ENCODE data around the gene LNX2.

LNX2 gene

GRCh38 chr13:27661017-27661416 is 40.7 kb upstream of the LNX2 start:
- TF ChIP-seq CTCF (conservative IDR thresholded peaks at IDR 0.05): no peak
- no peak overlapping the region for H3K27ac ChIP-seq

DNA sequence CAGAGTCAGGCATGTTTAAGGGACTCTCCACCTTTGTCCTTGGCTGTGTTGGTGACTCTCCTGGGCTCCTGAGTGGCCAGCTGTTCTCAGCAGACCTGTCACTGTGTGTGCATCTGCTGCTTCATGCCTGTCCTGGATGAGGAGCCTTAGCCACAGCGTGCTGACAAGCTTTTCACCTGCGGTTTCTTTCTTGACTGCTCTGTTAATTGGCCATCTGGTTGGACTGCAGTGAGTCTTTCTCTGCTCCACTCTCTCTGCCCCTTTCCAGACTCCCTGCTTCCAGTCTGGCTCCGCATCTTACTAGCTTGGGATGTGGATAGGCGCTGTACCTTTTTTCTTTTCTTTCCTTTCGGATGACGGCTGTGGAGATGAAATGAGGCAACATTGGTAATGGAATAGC is 40.2 kb upstream of the LNX2 start:
- H3K27ac ChIP-seq: no peak overlapping the region
- no peak for TF ChIP-seq CTCF (conservative IDR thresholded peaks at IDR 0.05)

DNA sequence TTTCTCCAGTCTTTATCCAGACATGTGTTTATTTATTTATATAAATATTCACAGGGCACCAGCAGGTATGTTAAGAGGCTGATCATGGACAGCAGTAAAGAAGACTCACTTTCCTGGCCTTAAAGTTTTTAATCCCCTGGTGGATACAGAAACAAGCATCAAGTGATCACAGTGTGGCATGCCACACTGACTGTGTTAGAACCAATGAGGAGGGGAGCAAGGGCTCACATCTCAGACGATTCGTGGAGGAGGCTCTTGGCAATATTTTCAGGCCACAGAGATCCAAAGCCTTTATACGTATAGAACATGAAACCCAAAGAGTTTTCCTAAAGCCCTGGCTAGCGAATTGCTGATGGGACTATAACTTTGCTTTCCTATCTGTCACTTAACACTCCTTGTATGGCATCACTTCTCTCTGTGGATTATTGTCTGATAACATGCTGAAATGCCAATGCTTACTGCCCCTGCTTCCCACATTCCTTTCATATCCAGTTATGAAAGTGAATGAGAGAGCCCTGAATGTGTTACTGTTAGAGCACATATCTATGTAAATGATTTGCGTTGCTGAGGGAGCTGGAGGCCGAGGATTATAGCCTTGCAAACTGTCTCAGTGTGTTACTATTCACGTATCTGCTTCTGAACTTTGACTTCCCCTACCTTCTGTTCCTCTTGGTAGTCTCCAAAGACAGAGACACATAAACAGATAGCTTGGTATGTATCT is 39.0 kb upstream of the LNX2 start:
- no peak for TF ChIP-seq CTCF (conservative IDR thresholded peaks at IDR 0.05)
- peak overlapping the region; percentile 31 for H3K27ac ChIP-seq

- peak overlapping the region; percentile 31 for H3K27ac ChIP-seq
Measured at GRCh38 chr13:27658546-27658945, 38.2 kb upstream of the LNX2 start.

DNA sequence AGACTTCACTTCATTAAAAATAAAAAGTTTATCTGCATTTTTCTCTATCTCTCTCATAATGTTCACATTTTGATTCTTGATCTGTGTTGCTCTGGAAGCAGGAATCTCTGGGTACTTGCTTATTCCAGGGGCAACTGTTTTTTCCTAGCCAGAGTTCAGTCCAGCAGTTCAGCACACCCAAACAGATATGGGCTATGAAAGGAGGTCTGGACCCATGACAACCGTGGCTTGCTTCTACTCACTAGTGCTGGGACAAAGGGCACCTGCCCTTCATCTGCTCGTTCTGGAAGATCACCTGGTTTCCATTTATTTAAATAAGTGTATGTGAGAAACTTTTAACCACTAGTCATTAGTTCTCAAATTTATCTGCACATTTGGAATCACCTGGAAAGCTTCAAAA is 37.4 kb upstream of the LNX2 start:
- no peak for TF ChIP-seq CTCF (conservative IDR thresholded peaks at IDR 0.05)
- no peak overlapping the region for H3K27ac ChIP-seq

More at GRCh38 chr13:27658546-27658945, 38.2 kb upstream of the LNX2 start:
- no peak for TF ChIP-seq CTCF (conservative IDR thresholded peaks at IDR 0.05)

DNA sequence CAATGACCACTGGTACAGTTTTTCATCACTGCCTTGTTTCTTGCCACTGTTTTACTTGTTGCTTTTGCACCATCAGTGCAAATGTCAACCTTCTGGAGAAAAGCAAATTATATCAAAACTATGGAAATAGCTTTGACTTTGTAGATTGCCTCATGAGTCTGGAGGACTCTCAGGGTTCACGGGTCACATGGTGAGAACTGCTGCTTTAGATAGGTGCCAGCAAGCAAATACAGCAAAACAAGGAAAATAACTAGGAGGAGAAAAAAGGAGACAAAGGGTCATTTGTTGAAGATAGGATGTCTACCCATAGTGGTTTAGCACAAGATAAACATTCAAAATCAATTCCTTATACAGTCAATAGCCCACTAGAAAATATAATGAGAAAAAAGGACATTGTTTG is 34.5 kb upstream of the LNX2 start:
- no peak for TF ChIP-seq CTCF (conservative IDR thresholded peaks at IDR 0.05)
- no peak overlapping the region for H3K27ac ChIP-seq

DNA sequence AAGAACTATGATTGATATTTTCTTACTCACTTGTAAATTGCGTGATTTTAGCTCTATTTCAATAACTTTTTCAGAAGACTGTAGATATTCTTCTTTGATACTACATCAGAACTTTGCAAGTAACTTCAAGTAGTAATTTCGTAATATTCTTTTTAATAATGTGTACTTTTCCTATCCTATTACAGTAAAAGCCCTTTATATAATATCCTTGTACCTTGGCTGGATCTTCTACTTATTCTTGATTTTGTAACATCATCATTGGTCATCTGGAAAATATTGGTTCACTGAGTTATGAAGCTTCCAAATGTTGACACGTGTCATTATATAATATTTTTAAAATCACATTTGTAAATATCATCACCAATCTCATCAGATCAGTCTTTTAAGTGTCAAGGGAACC is 33.7 kb upstream of the LNX2 start:
- no peak overlapping the region for H3K27ac ChIP-seq
- TF ChIP-seq CTCF (conservative IDR thresholded peaks at IDR 0.05): no peak
